T-cell (primary cell): ENCODE data around the gene TMEM254. TPM values are rescaled to one million over a fixed set of nuclear protein-coding genes. Genes with fewer than 3 reads are reported as not detected.

ENCODE experiments used
- ATAC-seq, 4 experiments: fragments of 200-7000 bp in 3 of 4; fragments of 150-1000 bp in 1 of 4; cut with Tn5 transposase; replicated peaks in 1 of 4; 1 replicate in 3 of 4; 2 replicates in 1 of 4; pipeline ENCODE4 v1.10.0; 2021; ENCODE audit warnings: moderate library complexity in 3 of 4, mild to moderate bottlenecking in 2 of 4, moderate number of reproducible peaks in 1 of 4
- CTCF ChIA-PET, 2 donors: fragments of 300-600 bp; sonication (Branson Sonifier 250); formaldehyde crosslinking; loops; one replicate each; lab custom pipeline; 2022; ENCODE audit warnings: antibody characterized with exemption in 2 of 2; lab: Charles Lee
- POLR2A ChIA-PET, 2 donors: fragments of 300-600 bp; sonication (Branson Sonifier 250); formaldehyde crosslinking; loops; one replicate each; lab custom pipeline; 2022; ENCODE audit warnings: antibody characterized with exemption in 2 of 2; lab: Charles Lee
- DNase-seq, 35 experiments: peaks; one replicate each; pipeline versions ENCODE4 v3.0.0 to v3.0.0-alpha.2; 2013 to 2023
- H3K27ac ChIP-seq: one replicate; pipeline ENCODE4 v1.5.1; 2013; ENCODE audit warnings: low read length
- H3K27me3 ChIP-seq, 2 experiments: replicated peaks in 1 of 2; 1 replicate in 1 of 2; 2 replicates in 1 of 2; pipeline versions ENCODE4 v1.6.1 to v1.7.0; 2013; ENCODE audit warnings: low read length in 1 of 2, mixed read lengths in 1 of 2; ENCODE audit not compliant: control insufficient read depth in 2 of 2, insufficient read depth in 2 of 2; ENCODE audit errors: extremely low read depth in 1 of 2
- H3K36me3 ChIP-seq, 2 donors: 1 replicate in 1 of 2; 2 replicates in 1 of 2; pipeline versions ENCODE4 v1.6.1 to v1.7.0; 2013; ENCODE audit warnings: low read length in 1 of 2; ENCODE audit not compliant: control insufficient read depth in 2 of 2, insufficient read depth in 1 of 2; ENCODE audit errors: extremely low read depth in 1 of 2
- H3K4me1 ChIP-seq, 2 experiments: 1 replicate in 1 of 2; 2 replicates in 1 of 2; pipeline versions ENCODE4 v1.6.1 to v1.7.0; 2013; ENCODE audit warnings: low read length in 2 of 2, mixed read lengths in 1 of 2; ENCODE audit not compliant: insufficient read depth in 2 of 2, control insufficient read depth in 1 of 2; ENCODE audit errors: extremely low read depth in 1 of 2
- H3K4me3 ChIP-seq, 2 donors: 1 replicate in 1 of 2; 2 replicates in 1 of 2; pipeline versions ENCODE4 v1.5.1 to v1.7.0; 2013; ENCODE audit warnings: mild to moderate bottlenecking in 2 of 2, low read length in 1 of 2, moderate library complexity in 1 of 2; ENCODE audit not compliant: control insufficient read depth in 1 of 2; ENCODE audit errors: extremely low read depth in 1 of 2
- H3K9me3 ChIP-seq: 2 replicates; pipeline ENCODE4 v1.7.0; 2013
- H3K27ac Mint-ChIP-seq, 2 donors: one replicate each; pipeline ENCODE4 v1.8.0; 2020 to 2021; ENCODE audit warnings: mild to moderate bottlenecking in 2 of 2, mixed read lengths in 2 of 2
- H3K27me3 Mint-ChIP-seq, 2 donors: one replicate each; pipeline ENCODE4 v1.8.0; 2021 to 2022; ENCODE audit warnings: mixed read lengths in 2 of 2
- H3K36me3 Mint-ChIP-seq: one replicate; pipeline ENCODE4 v1.8.0; 2021; ENCODE audit warnings: mixed read lengths
- H3K4me1 Mint-ChIP-seq, 3 donors: one replicate each; pipeline ENCODE4 v1.8.0; 2020 to 2022; ENCODE audit warnings: mixed read lengths in 3 of 3, mild to moderate bottlenecking in 1 of 3
- H3K4me3 Mint-ChIP-seq, 3 donors: one replicate each; pipeline ENCODE4 v1.8.0; 2020 to 2022; ENCODE audit warnings: mild to moderate bottlenecking in 3 of 3, mixed read lengths in 3 of 3, moderate library complexity in 3 of 3
- H3K9me3 Mint-ChIP-seq, 3 donors: one replicate each; pipeline ENCODE4 v1.8.0; 2020 to 2022; ENCODE audit warnings: mixed read lengths in 3 of 3
- WGBS: methylation state at CpG from one replicate; pipeline ENCODE4 v1.1.5; 2013; ENCODE audit warnings: missing lambda C conversion rate; ENCODE audit not compliant: insufficient coverage; 5-methylcytosine and 5-hydroxymethylcytosine counted together
- total RNA-seq, 35 experiments: library from RNA in 6 of 35; stranded (reverse) in 6 of 35; fragments of 120-200 nt in 1 of 35; gene quantifications; one replicate each; pipeline versions ENCODE4 v1.2.1 to v1.2.4 and lab custom pipeline; 2013 to 2026

Gene TMEM254
- total RNA-seq, 5 donors from 2014 or later (not counting 1 experiment from before 2014, with no cell fraction given): 9.6 to 16.6 (median 13.3) TPM

GRCh38 chr10:80068270-80068669, 10.2 kb upstream of the TMEM254 start:
- H3K4me3 ChIP-seq: no peak overlapping the region
- H3K36me3 Mint-ChIP-seq: no peaks in the 10 kb centered on the region
- no peaks in the 10 kb centered on the region for H3K4me1 Mint-ChIP-seq
- H3K4me3 Mint-ChIP-seq: no peak overlapping the region
- H3K27me3 Mint-ChIP-seq: no peaks in the 10 kb centered on the region
- no peaks in the 10 kb centered on the region for H3K36me3 ChIP-seq
- no peak overlapping the region for H3K27ac Mint-ChIP-seq
- no peaks in the 10 kb centered on the region for H3K4me1 ChIP-seq
- no CpG with 5 or more reads among the region's 2 CpGs for WGBS
- CTCF ChIA-PET: interaction anchor here (0.6 kb wide), 7 partner anchors 22 to 534 kb away, joined by 3 to 8 read pairs (median 6); no protein-coding TSS in a partner anchor
- peaks cover 0 to 5% of the 10 kb centered on the region in 2 experiments for H3K27me3 ChIP-seq
- DNase-seq: no peak
- H3K9me3 ChIP-seq: no peaks in the 10 kb centered on the region
- ATAC-seq: no peak
- no peaks in the 10 kb centered on the region for H3K9me3 Mint-ChIP-seq
- H3K27ac ChIP-seq: no peak overlapping the region
- POLR2A ChIA-PET: interaction anchor here in 1 of 2 donors (0.6 kb wide), 2 partner anchors 66 to 154 kb away, joined by 3 to 4 read pairs; no protein-coding TSS in a partner anchor

- H3K36me3 ChIP-seq: no peaks in the 10 kb centered on the region
- H3K27ac ChIP-seq: no peak overlapping the region
- no peak overlapping the region for H3K4me3 ChIP-seq
- ChIA-PET POLR2A (interaction anchor here (0.6 to 0.7 kb wide), 3 partner anchors 9 to 711 kb away, joined by 3 to 6 read pairs (median 3); no protein-coding TSS in a partner anchor), CTCF (interaction anchor here (0.6 to 1.0 kb wide), 2 partner anchors 153 to 352 kb away, joined by 3 to 4 read pairs; no protein-coding TSS in a partner anchor)
- Mint-ChIP-seq H3K4me3 (no peak overlapping the region), H3K27me3 (no peaks in the 10 kb centered on the region), H3K27ac (no peak overlapping the region), H3K4me1 (no peaks in the 10 kb centered on the region), H3K9me3 (no peaks in the 10 kb centered on the region), H3K36me3 (no peaks in the 10 kb centered on the region)
- DNase-seq (no peak), ATAC-seq (no peak)
- WGBS: 95% methylated on average over 3 of the region's 3 CpGs
- no peaks in the 10 kb centered on the region for H3K9me3 ChIP-seq
- H3K27me3 ChIP-seq: peaks cover 0 to 5% of the 10 kb centered on the region in 2 experiments
- H3K4me1 ChIP-seq: no peaks in the 10 kb centered on the region
Measured at GRCh38 chr10:80070057-80070456, 8.4 kb upstream of the TMEM254 start.

- WGBS: no CpG with 5 or more reads among the region's 2 CpGs
- Mint-ChIP-seq H3K4me3 (no peak overlapping the region), H3K27me3 (no peaks in the 10 kb centered on the region), H3K4me1 (peaks cover 0 to 4% (median 2%) of the 10 kb centered on the region in 3 donors), H3K9me3 (no peaks in the 10 kb centered on the region), H3K36me3 (peaks cover 3% of the 10 kb centered on the region), H3K27ac (no peak overlapping the region)
- ChIA-PET CTCF (no interaction called here), POLR2A (interaction anchor here in 1 of 2 donors (0.6 kb wide), 1 partner anchor 23 kb away, joined by 10 read pairs; no protein-coding TSS in a partner anchor)
- H3K4me3 ChIP-seq: no peak overlapping the region
- H3K36me3 ChIP-seq: no peaks in the 10 kb centered on the region
- peaks cover 0 to 5% of the 10 kb centered on the region in 2 experiments for H3K27me3 ChIP-seq
- no peaks in the 10 kb centered on the region for H3K4me1 ChIP-seq
- DNase-seq: no peak
- H3K9me3 ChIP-seq: no peaks in the 10 kb centered on the region
- no peak overlapping the region for H3K27ac ChIP-seq
- no peak for ATAC-seq
Measured at GRCh38 chr10:80072584-80072983, 5.9 kb upstream of the TMEM254 start.

- Mint-ChIP-seq H3K9me3 (no peaks in the 10 kb centered on the region), H3K27me3 (no peaks in the 10 kb centered on the region), H3K4me1 (peaks cover 16 to 25% (median 20%) of the 10 kb centered on the region in 3 donors), H3K27ac (no peak overlapping the region), H3K36me3 (peaks cover 3% of the 10 kb centered on the region), H3K4me3 (no peak overlapping the region)
- 100% methylated on average over 1 of the region's 1 CpG for WGBS
- no peak overlapping the region for H3K27ac ChIP-seq
- DNase-seq (no peak), ATAC-seq (no peak)
- H3K4me1 ChIP-seq: peaks cover 5 to 13% of the 10 kb centered on the region in 2 experiments
- H3K36me3 ChIP-seq: no peaks in the 10 kb centered on the region
- no peak overlapping the region for H3K4me3 ChIP-seq
- ChIA-PET POLR2A (no interaction called here), CTCF (interaction anchor here in 1 of 2 donors (0.6 kb wide), 1 partner anchor 424 kb away, joined by 3 read pairs; no protein-coding TSS in a partner anchor)
- no peaks in the 10 kb centered on the region for H3K9me3 ChIP-seq
- H3K27me3 ChIP-seq: no peaks in the 10 kb centered on the region
Measured at GRCh38 chr10:80075781-80076180, 2.7 kb upstream of the TMEM254 start.

- Mint-ChIP-seq H3K4me1 (peaks cover 16 to 25% (median 20%) of the 10 kb centered on the region in 3 donors), H3K9me3 (no peaks in the 10 kb centered on the region), H3K27ac (peak overlapping the region; percentile 92 to 94), H3K36me3 (peaks cover 11% of the 10 kb centered on the region), H3K4me3 (peak overlapping the region; percentile 91 to 96 (median 96)), H3K27me3 (no peaks in the 10 kb centered on the region)
- no peaks in the 10 kb centered on the region for H3K27me3 ChIP-seq
- peak overlapping the region; percentile 72 to 90 for H3K4me3 ChIP-seq
- peak overlapping the region; percentile 81 for H3K27ac ChIP-seq
- no peak for ATAC-seq
- H3K36me3 ChIP-seq: no peaks in the 10 kb centered on the region
- no peaks in the 10 kb centered on the region for H3K9me3 ChIP-seq
- CTCF ChIA-PET: no interaction called here
- POLR2A ChIA-PET: interaction anchor here (0.6 to 1.3 kb wide), 2 partner anchors 10 to 26 kb away, joined by 3 to 4 read pairs; no protein-coding TSS in a partner anchor
- H3K4me1 ChIP-seq: peaks cover 5 to 13% of the 10 kb centered on the region in 2 experiments
- DNase-seq: no peak
- 51% methylated on average over 8 of the region's 14 CpGs for WGBS
Measured at GRCh38 chr10:80077869-80078447, 507 bp upstream of the TMEM254 start.

- peaks cover 16 to 25% (median 20%) of the 10 kb centered on the region in 3 donors for H3K4me1 Mint-ChIP-seq
- peaks cover 5 to 13% of the 10 kb centered on the region in 2 experiments for H3K4me1 ChIP-seq
- H3K27me3 Mint-ChIP-seq: no peaks in the 10 kb centered on the region
- CTCF ChIA-PET: interaction anchor here in 1 of 2 donors (0.8 to 1.2 kb wide), 5 partner anchors 12 to 427 kb away, joined by 3 to 8 read pairs (median 4); no protein-coding TSS in a partner anchor
- ATAC-seq: no peak
- H3K27me3 ChIP-seq: no peaks in the 10 kb centered on the region
- no peak for DNase-seq
- WGBS: 5% methylated on average over 12 of the region's 12 CpGs
- H3K4me3 ChIP-seq: peak overlapping the region; percentile 72 to 90
- no peaks in the 10 kb centered on the region for H3K9me3 ChIP-seq
- H3K27ac ChIP-seq: peak overlapping the region; percentile 81
- H3K9me3 Mint-ChIP-seq: no peaks in the 10 kb centered on the region
- H3K36me3 Mint-ChIP-seq: peaks cover 19% of the 10 kb centered on the region
- H3K4me3 Mint-ChIP-seq: peak overlapping the region; percentile 91 to 96 (median 96)
- peaks cover 0 to 7% of the 10 kb centered on the region in 2 donors for H3K36me3 ChIP-seq
- POLR2A ChIA-PET: interaction anchor here (0.5 to 1.3 kb wide), 3 partner anchors 9 to 108 kb away, joined by 4 to 6 read pairs (median 5); no protein-coding TSS in a partner anchor
- H3K27ac Mint-ChIP-seq: peak overlapping the region; percentile 92 to 94
Measured at GRCh38 chr10:80079312-80079719, 851 bp downstream of the TMEM254 start.
